Kidney (tissue), 14 donors: ENCODE results near the gene SMIM29. TPM values are rescaled to one million over a fixed set of nuclear protein-coding genes. Genes with fewer than 3 reads are reported as not detected.
A peak's percentile ranks its signal among the peaks of the same experiment; 100 is the strongest.

Experiments used
- DNase-seq, 5 donors: peaks; one replicate each; pipeline ENCODE4 v3.0.0-alpha.2; 2013 to 2020
- FAIRE-seq: peaks from 2 replicates; lab custom pipeline; 2012; peaks lifted over from hg19 to GRCh38; lab: Jason Lieb, UNC
- H3K27ac ChIP-seq, 2 donors: one replicate each; pipeline ENCODE4 v1.7.0; 2013; ENCODE audit warnings: low read depth in 2 of 2, low read length in 2 of 2, inconsistent platforms in 1 of 2
- H3K27me3 ChIP-seq: one replicate; pipeline ENCODE4 v1.7.1; 2013; ENCODE audit warnings: low read length, inconsistent platforms; ENCODE audit not compliant: control insufficient read depth, insufficient read depth
- H3K36me3 ChIP-seq, 3 donors: one replicate each; pipeline versions ENCODE4 v1.7.0 to v1.7.1; 2013; ENCODE audit warnings: low read length in 3 of 3, control low read depth in 1 of 3, inconsistent platforms in 1 of 3; ENCODE audit not compliant: insufficient read depth in 3 of 3, control insufficient read depth in 2 of 3
- H3K4me1 ChIP-seq, 3 donors: one replicate each; pipeline versions ENCODE4 v1.7.0 to v1.7.1; 2013; ENCODE audit warnings: low read length in 3 of 3, inconsistent platforms in 1 of 3, low read depth in 1 of 3; ENCODE audit not compliant: control insufficient read depth in 2 of 3, insufficient read depth in 2 of 3
- H3K4me3 ChIP-seq, 3 donors: one replicate each; pipeline versions ENCODE4 v1.7.0 to v1.8.1; 2013; ENCODE audit warnings: low read length in 3 of 3, control low read depth in 1 of 3, inconsistent platforms in 1 of 3
- H3K9ac ChIP-seq, 3 donors: one replicate each; pipeline versions ENCODE4 v1.7.0 to v1.7.1; 2013; ENCODE audit warnings: low read length in 3 of 3, control low read depth in 1 of 3, inconsistent platforms in 1 of 3
- H3K9me3 ChIP-seq, 3 donors: one replicate each; pipeline versions ENCODE4 v1.7.0 to v1.7.1; 2013; ENCODE audit warnings: low read length in 3 of 3, control low read depth in 1 of 3, inconsistent platforms in 1 of 3; ENCODE audit not compliant: control insufficient read depth in 2 of 3, insufficient read depth in 1 of 3
- intact Hi-C: fragments of 100-400 bp; cut with DNase I; formaldehyde crosslinking; loops from one replicate; pipeline ENCODE4 v1.11.1; 2022
- polyA plus RNA-seq: library from polyadenylated mRNA; stranded (reverse); fragments of 350-450 nt; fragmentation: Illumina TruSeq; extraction: RNeasy Lipid Tissue Mini Kit (QIAGEN cat#74804); gene quantifications from one replicate; pipeline ENCODE4 v1.2.3, GENCODE V29; 2014; ENCODE audit warnings: low read depth, low replicate concordance; ENCODE audit not compliant: insufficient read depth
- total RNA-seq: library from RNA; stranded (reverse); fragmentation: NEBNext Ultra II Directional; extraction: Animal tissue kit (Norgen Biotek cat#: 25700); gene quantifications from one replicate; pipeline ENCODE4 v1.2.1, GENCODE V29; 2021
- TF ChIP-seq, protein P1 (sequence below): IDR thresholded peaks from 3 replicates; pipeline ENCODE4 v1.5.1; 2012; ENCODE audit warnings: mild to moderate bottlenecking, moderate library complexity, borderline replicate concordance; ENCODE audit not compliant: insufficient read depth; ENCODE audit errors: extremely low read depth
- donor health status: control.
- donor health status: control.
- donor health status: control.
- donor health status: control.
- donor health status: control.
- donor health status: DM: yes; HTN: yes; CAD: no.
- donor health status: Normal renal cell carcinoma (clear cell type).

The SMIM29 gene
- total and polyA plus RNA-seq, 2 donors from 2014 or later, result 22.6 to 53.5 TPM

DNA sequence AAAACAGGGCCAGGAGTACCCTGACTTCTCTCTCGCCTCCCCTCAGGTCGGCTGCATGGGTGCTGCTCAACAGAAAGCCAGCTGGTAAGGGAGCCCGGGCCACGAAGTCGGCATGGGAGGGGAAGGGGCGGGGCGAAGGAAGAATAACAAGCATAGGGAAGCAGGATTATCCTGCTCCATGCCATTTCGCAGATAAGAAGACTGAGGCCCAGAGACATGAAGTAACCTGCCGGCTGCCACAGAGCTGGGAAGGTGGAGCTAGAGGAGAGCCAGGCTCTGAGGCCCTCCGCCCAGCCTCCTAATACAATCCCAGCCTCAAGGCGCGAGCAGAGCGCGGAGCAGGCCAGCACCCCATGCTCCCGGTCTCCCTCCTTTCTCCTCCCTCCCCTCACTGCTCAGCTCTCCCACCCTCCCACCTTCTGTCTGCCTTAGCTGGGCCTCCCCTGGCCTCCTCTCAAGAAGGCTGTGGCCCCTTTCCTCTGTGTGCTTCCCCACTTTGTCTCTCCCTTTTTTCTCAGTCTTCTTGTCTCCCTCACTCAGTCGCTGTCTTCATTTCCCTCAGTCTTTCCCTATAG lies 25.3 kb downstream of the SMIM29 start:
- DNase-seq (peak in 1 of 5 donors; percentile 80), FAIRE-seq (no peak)
- no peaks in the 10 kb centered on the region for H3K36me3 ChIP-seq
- TF ChIP-seq, protein P1, sequence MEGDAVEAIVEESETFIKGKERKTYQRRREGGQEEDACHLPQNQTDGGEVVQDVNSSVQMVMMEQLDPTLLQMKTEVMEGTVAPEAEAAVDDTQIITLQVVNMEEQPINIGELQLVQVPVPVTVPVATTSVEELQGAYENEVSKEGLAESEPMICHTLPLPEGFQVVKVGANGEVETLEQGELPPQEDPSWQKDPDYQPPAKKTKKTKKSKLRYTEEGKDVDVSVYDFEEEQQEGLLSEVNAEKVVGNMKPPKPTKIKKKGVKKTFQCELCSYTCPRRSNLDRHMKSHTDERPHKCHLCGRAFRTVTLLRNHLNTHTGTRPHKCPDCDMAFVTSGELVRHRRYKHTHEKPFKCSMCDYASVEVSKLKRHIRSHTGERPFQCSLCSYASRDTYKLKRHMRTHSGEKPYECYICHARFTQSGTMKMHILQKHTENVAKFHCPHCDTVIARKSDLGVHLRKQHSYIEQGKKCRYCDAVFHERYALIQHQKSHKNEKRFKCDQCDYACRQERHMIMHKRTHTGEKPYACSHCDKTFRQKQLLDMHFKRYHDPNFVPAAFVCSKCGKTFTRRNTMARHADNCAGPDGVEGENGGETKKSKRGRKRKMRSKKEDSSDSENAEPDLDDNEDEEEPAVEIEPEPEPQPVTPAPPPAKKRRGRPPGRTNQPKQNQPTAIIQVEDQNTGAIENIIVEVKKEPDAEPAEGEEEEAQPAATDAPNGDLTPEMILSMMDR, result no peak
- H3K27ac ChIP-seq, result peak overlapping the region; percentile 49 to 65
- peaks cover 0 to 7% (median 0%) of the 10 kb centered on the region in 3 donors for H3K4me1 ChIP-seq
- peak overlapping the region; percentile 57 to 77 (median 58) for H3K4me3 ChIP-seq
- intact Hi-C loops, result no loop called here
- H3K27me3 ChIP-seq, result no peaks in the 10 kb centered on the region
- peak overlapping the region; percentile 49 to 77 (median 66) for H3K9ac ChIP-seq
- no peaks in the 10 kb centered on the region for H3K9me3 ChIP-seq

DNA sequence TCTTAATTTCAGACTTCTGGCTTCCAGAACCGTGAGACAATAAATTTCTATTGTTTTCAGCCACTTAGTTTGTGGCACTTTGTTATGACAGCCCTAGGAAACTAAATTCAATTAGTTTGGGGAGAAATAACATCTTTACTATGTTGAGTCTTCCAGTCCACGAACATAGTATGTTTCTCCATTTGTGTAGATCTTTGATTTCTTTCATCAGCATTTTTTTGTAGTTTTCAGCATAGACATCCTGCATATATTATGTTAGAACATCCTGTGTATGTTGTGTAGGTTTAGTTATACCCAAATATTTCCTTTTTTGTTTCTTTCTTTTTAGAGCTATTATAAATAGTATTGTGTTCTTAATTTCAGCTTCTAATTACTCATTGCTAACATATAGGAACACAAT lies 30.1 kb downstream of the SMIM29 start:
- FAIRE-seq (no peak), DNase-seq (no peak)
- no peak overlapping the region for H3K4me3 ChIP-seq
- no peak overlapping the region for H3K27ac ChIP-seq
- peaks cover 0 to 7% (median 0%) of the 10 kb centered on the region in 3 donors for H3K4me1 ChIP-seq
- intact Hi-C loops, result no loop called here
- no peaks in the 10 kb centered on the region for H3K27me3 ChIP-seq
- H3K9ac ChIP-seq, result no peak overlapping the region
- TF ChIP-seq, protein P1, result no peak
- H3K36me3 ChIP-seq, result no peaks in the 10 kb centered on the region
- H3K9me3 ChIP-seq, result no peaks in the 10 kb centered on the region

DNA sequence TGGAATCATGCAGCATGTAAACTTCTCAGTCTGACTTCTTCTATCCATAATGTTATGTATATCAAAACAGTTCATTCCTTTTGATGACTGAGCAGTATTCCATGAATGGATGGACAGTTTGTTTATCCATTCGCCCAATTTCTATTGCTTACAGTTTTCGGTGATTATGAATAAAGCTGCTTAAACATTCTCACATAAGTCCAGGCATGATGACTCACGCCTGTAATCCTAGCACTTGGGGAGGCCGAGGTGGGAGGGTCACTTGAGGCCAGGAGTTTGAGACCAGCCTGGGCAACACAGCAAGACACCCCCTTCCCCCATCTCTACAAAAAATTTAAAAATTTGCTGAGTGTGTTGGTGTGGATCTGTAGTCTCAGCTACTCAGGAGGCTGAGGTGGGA lies 35.0 kb downstream of the SMIM29 start:
- H3K9ac ChIP-seq, result no peak overlapping the region
- no peaks in the 10 kb centered on the region for H3K4me1 ChIP-seq
- FAIRE-seq, result no peak
- TF ChIP-seq, protein P1, result no peak
- H3K4me3 ChIP-seq, result no peak overlapping the region
- DNase-seq, result peak in 1 of 5 donors; percentile 18
- intact Hi-C loops, result no loop called here
- no peaks in the 10 kb centered on the region for H3K27me3 ChIP-seq
- H3K36me3 ChIP-seq, result no peaks in the 10 kb centered on the region
- no peaks in the 10 kb centered on the region for H3K9me3 ChIP-seq
- no peak overlapping the region for H3K27ac ChIP-seq
